ENCODE data around the gene PILRB.

PILRB gene

GRCh38 chr7:100407285-100408180, 49.6 kb downstream of the PILRB start:
- no peak for DNase-seq (ENCODE audit: low read depth)

- no peak for DNase-seq (ENCODE audit: low read depth)
These were observed 53.2 kb downstream of the PILRB start for GRCh38 chr7:100411101-100411500.

DNA sequence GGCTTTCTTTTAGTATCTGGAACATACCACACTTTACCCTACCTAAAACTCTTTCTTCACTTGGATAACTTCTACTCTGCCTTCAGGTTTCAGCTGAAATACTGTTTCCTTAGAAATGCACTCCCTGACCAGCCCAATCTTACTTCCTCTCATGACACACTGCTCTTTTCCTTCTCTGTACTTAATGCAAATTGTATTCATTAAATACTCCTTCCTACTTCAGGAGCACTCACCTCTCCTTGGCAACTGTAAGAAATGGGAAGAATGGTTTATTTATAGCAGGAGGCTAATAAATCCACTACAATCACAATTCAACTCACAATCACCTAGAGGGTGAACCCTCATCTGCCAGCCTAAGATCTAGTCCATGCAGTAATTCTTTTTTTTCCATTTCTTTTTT, 55.4 kb downstream of the PILRB start:
- no peak for DNase-seq (ENCODE audit: low read depth)

DNA sequence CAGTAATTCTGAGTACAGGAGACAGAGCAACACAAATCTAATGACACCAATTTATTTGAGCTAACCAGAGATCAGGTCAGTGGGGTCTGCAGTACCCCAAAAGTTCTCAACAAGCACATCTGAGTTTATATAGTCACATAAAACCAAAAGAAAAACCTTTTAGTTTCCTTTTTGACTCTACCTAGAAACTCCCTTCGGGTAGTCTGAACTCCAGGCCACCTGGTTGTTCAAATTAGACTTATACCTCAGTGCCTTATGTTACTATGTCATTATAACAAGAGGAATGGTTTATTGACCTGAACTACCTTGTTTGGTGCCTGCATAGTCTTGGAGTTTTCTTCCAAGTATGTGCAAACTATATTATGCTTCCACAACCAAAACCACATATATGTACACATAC, 56.0 kb downstream of the PILRB start:
- no peak for DNase-seq (ENCODE audit: low read depth)

- no peak for DNase-seq (ENCODE audit: low read depth)
These were observed 57.5 kb downstream of the PILRB start for GRCh38 chr7:100415448-100415847.
